ENCODE data around the gene FGF12.

FGF12 gene

DNA sequence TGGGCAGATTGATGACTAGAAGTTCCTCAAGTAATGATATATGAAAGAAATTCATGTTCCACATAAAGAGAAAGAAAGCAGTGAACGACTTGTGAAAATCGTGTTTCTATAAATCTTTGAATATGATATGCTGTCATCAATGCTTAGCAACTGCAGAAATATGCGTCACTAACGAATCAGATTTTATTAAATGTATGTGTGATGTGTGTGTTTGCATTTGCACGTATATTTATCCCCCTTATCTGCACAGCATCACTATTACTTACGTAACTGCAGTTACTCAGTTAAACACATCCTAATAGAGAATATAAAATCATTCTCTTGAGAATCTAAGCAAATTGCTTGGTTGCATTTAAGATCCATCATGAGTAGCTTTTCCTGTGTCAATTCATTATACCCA is 468.6 kb downstream of the FGF12 start:
- TF ChIP-seq, protein P1, sequence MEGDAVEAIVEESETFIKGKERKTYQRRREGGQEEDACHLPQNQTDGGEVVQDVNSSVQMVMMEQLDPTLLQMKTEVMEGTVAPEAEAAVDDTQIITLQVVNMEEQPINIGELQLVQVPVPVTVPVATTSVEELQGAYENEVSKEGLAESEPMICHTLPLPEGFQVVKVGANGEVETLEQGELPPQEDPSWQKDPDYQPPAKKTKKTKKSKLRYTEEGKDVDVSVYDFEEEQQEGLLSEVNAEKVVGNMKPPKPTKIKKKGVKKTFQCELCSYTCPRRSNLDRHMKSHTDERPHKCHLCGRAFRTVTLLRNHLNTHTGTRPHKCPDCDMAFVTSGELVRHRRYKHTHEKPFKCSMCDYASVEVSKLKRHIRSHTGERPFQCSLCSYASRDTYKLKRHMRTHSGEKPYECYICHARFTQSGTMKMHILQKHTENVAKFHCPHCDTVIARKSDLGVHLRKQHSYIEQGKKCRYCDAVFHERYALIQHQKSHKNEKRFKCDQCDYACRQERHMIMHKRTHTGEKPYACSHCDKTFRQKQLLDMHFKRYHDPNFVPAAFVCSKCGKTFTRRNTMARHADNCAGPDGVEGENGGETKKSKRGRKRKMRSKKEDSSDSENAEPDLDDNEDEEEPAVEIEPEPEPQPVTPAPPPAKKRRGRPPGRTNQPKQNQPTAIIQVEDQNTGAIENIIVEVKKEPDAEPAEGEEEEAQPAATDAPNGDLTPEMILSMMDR (IDR thresholded peaks at IDR 0.05; ENCODE audit: borderline replicate concordance, control extremely low read depth, extremely low read depth, insufficient read depth, missing control alignments) = no peak
- no peak for DNase-seq (ENCODE audit: low spot score)
- in situ Hi-C loops (cut with MboI; ENCODE audit: low sequenced_read_pairs, unreplicated experiment) = no loop called here

DNA sequence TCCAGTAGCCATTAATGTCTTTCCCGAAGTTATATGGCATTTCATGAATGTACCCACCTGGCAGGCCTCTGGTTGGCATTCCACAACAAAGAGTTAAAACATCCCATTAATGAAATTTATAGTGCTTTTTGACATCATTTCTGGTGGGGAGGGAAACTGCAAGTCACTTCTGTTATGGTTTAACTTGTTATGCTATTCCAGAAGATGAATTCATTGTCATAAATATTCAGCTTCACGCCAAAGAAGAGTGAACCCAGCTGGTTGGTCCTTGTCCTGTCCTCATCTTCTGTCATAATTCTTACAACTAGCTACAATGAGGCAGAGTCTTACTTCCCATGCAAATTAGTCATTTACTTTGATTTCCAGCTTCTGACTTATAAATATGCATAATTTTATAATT is 471.5 kb downstream of the FGF12 start:
- TF ChIP-seq, protein P1 (IDR thresholded peaks at IDR 0.05; ENCODE audit: borderline replicate concordance, control extremely low read depth, extremely low read depth, insufficient read depth, missing control alignments) = no peak
- in situ Hi-C loops (cut with MboI; ENCODE audit: low sequenced_read_pairs, unreplicated experiment) = no loop called here
- DNase-seq (ENCODE audit: low spot score) = no peak

DNA sequence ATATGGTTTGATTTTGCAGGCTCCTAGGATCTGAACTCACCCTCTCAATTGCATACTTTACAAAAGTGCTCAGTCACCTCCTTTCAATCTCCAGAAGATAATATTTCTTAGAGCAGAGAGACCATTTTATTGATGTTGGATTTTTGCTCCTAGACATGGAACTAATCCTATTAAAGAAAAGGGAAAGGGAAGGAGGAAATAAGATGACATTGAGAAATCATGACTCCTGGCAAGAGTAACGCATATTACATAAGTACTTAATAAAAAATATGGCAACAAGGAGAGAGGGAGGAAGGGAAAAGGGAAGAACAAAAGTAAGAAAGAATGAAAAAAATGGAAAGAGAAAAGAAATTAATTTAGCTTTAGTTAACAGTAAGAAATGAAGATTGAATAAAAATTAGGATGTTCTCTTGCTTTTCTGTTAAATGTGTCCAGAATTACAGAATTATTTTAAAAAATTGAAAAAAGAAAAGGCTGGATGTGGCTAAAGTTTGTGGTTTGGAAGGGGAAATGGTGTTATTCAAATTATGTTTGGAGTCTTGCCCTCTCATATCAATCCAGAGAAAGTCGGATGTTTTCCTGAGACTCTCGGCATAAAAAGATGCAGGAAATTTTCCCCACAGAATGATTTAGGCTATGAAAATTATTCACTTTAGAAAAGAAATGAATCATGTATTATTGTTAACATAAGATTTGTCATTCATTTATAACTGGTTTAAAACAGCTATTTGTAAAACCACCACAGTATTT is 474.0 kb downstream of the FGF12 start:
- no peak for DNase-seq (ENCODE audit: low spot score)
- TF ChIP-seq, protein P1 (IDR thresholded peaks at IDR 0.05; ENCODE audit: borderline replicate concordance, control extremely low read depth, extremely low read depth, insufficient read depth, missing control alignments) = no peak
- in situ Hi-C loops (cut with MboI; ENCODE audit: low sequenced_read_pairs, unreplicated experiment) = no loop called here

DNA sequence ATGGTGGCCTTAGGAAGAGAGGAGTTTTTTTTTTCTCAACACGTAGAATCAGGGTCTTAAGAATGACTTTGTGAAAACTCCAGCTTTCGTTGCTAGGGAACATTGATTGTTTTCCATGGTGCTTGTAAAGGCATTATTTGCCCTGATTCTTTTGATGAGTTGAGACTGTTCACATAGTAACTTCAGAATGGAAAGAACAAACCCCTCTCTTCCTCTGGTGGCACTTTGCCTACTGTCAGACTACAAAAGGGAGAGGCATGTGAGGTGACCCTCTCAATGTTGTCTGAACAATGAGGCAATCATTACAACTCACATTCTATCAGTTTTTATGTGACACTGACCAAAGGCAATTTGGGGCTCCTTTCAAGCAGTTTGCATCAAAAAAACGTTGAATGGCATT is 477.8 kb downstream of the FGF12 start:
- TF ChIP-seq, protein P1 (IDR thresholded peaks at IDR 0.05; ENCODE audit: borderline replicate concordance, control extremely low read depth, extremely low read depth, insufficient read depth, missing control alignments) = no peak

DNA sequence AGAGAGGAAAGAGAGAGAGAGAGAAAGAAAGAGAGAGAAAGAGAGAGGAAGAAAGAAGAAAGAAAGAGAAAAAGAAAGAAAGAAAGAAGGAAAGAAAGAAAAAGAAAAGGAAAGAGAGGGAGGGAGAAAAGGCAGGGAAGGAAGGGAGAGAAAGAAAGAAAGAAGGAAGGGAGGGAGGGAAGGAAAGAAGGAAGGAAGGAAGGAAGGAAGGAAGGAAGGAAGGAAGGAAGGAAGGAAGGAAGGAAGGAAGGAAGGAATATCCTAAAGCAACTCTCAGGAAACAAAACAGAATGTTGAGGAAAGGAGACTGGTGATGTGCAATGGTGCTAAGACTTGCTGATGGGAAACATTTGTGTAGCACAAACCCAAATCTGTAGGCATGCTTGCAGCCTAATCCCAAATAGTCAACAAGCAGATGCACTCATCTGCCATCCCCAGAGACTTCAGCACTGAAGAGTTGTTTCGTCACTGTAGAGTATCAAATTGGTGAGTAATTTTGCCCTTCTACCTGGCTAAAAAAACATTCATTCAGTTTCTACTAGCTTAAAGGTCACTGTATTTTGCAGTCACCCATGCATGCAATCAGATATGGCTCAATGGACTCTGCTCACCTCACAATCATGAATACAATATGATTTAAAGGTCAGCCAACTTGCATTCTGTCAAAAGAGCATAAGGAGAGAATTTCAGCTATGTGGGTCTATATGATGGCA is 480.3 kb downstream of the FGF12 start:
- TF ChIP-seq, protein P1 (IDR thresholded peaks at IDR 0.05; ENCODE audit: borderline replicate concordance, control extremely low read depth, extremely low read depth, insufficient read depth, missing control alignments) = no peak
- in situ Hi-C loops (cut with MboI; ENCODE audit: low sequenced_read_pairs, unreplicated experiment) = no loop called here
- no peak for DNase-seq (ENCODE audit: low spot score)

More for the DNA sequence above, 477.8 kb downstream of the FGF12 start:
- in situ Hi-C loops (cut with MboI; ENCODE audit: low sequenced_read_pairs, unreplicated experiment) = no loop called here
- DNase-seq (ENCODE audit: low spot score) = no peak

DNA sequence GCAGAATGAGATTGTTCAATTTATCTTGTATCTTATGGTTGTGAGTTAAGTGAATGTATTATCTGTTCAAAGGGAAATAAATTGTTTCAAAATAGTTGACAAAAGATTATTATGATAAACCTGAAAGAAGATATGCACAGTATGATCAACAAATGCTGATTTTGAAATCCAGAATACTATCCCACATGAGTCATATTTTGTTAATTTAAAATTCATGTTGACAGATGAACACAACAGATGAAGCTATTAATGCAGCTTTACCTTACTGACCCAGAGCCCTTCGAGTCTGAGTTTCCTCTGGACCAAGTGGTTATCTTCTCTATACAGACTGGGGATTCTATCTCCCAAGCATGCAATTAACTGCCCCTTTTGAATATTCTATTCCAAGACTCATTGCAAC is 482.8 kb downstream of the FGF12 start:
- TF ChIP-seq, protein P1 (IDR thresholded peaks at IDR 0.05; ENCODE audit: borderline replicate concordance, control extremely low read depth, extremely low read depth, insufficient read depth, missing control alignments) = no peak
- in situ Hi-C loops (cut with MboI; ENCODE audit: low sequenced_read_pairs, unreplicated experiment) = no loop called here
- no peak for DNase-seq (ENCODE audit: low spot score)
